KMS-11 (cell line): Measurements from ENCODE around the gene RGL4.
A peak's percentile ranks its signal among the peaks of the same experiment; 100 is the strongest.
"Not testable (repeated sequence)": the region's sequence is repeated elsewhere in the genome, so short reads cannot be mapped to it uniquely, and the experiment has no call there.

Experiments
- H2AFZ ChIP-seq: fragments of 200-600 bp; sonication (generic); 2 replicates; pipeline ENCODE4 v1.6.1; 2016; ENCODE audit warnings: antibody characterized with exemption, mixed run types, low read depth
- H3K27ac ChIP-seq: fragments of 200-600 bp; sonication (generic); 2 replicates; pipeline ENCODE4 v1.6.1; 2016; ENCODE audit warnings: mild to moderate bottlenecking, mixed run types
- H3K27me3 ChIP-seq: fragments of 200-600 bp; sonication (generic); 2 replicates; pipeline ENCODE4 v1.6.1; 2017; ENCODE audit warnings: mild to moderate bottlenecking, low read depth, mixed run types, moderate library complexity; ENCODE audit not compliant: insufficient read depth
- H3K36me3 ChIP-seq: fragments of 200-600 bp; sonication (generic); 2 replicates; pipeline ENCODE4 v1.6.1; 2017; ENCODE audit warnings: mild to moderate bottlenecking, mixed run types; ENCODE audit not compliant: insufficient read depth
- H3K4me1 ChIP-seq: fragments of 200-600 bp; sonication (generic); 2 replicates; pipeline ENCODE4 v1.6.1; 2016; ENCODE audit warnings: mild to moderate bottlenecking, low read depth, mixed run types; ENCODE audit not compliant: poor library complexity, severe bottlenecking
- H3K4me2 ChIP-seq: fragments of 200-600 bp; sonication (generic); 2 replicates; pipeline ENCODE4 v1.7.0; 2016; ENCODE audit warnings: mild to moderate bottlenecking, mixed run types
- H3K4me3 ChIP-seq: fragments of 200-600 bp; sonication (generic); IDR thresholded peaks from 2 replicates; pipeline ENCODE4 v1.6.1; 2017; ENCODE audit warnings: low read depth, low read length, mixed read lengths; ENCODE audit not compliant: insufficient read depth
- H3K79me2 ChIP-seq: fragments of 200-600 bp; sonication (generic); 2 replicates; pipeline ENCODE4 v1.6.1; 2016; ENCODE audit warnings: low read depth, mixed run types; ENCODE audit not compliant: insufficient read depth
- H3K9ac ChIP-seq: fragments of 200-600 bp; sonication (generic); 2 replicates; pipeline ENCODE4 v1.6.1; 2016; ENCODE audit warnings: mild to moderate bottlenecking, mixed run types
- H4K20me1 ChIP-seq: fragments of 200-600 bp; sonication (generic); 2 replicates; pipeline ENCODE4 v1.6.1; 2016; ENCODE audit warnings: mild to moderate bottlenecking, mixed run types; ENCODE audit not compliant: insufficient read depth
- TF ChIP-seq, protein P1 (sequence below): fragments of 200-600 bp; sonication (generic); conservative IDR thresholded peaks from 2 replicates; pipeline ENCODE4 v1.6.1; 2017; ENCODE audit warnings: low read depth, mild to moderate bottlenecking, antibody characterized with exemption, low read length, moderate library complexity, mixed read lengths

The RGL4 gene

DNA sequence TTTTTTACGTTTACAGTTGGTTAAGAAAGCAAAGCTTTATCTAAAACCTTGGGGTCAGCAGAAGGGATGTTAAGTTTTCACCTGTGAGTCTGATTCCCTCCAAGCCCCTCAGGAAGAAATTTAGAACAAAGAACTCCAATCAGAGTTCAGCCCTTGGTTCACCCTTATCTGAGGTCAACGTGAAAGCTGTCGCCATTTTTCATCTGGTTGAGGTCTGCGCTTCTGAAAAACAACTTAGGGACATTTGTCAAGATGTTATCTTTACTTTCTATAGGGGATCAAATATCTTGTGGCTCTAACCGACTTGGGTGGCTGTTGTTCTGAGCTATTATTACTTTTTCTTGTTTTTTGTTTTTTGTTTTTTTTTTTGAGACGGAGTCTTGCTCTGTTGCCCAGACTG lies 30.0 kb downstream of the RGL4 start:
- no peaks in the 10 kb centered on the region for H3K36me3 ChIP-seq
- no peak overlapping the region for H3K27ac ChIP-seq
- H3K79me2 ChIP-seq: peaks cover 11% of the 10 kb centered on the region
- 0 out of 2 replicates have a peak overlapping the region, but pooled peaks have one; percentile 14 for H2AFZ ChIP-seq
- no peak overlapping the region for H3K4me2 ChIP-seq
- H3K4me3 ChIP-seq: no peak overlapping the region
- no peak overlapping the region for H3K9ac ChIP-seq
- TF ChIP-seq, protein P1, sequence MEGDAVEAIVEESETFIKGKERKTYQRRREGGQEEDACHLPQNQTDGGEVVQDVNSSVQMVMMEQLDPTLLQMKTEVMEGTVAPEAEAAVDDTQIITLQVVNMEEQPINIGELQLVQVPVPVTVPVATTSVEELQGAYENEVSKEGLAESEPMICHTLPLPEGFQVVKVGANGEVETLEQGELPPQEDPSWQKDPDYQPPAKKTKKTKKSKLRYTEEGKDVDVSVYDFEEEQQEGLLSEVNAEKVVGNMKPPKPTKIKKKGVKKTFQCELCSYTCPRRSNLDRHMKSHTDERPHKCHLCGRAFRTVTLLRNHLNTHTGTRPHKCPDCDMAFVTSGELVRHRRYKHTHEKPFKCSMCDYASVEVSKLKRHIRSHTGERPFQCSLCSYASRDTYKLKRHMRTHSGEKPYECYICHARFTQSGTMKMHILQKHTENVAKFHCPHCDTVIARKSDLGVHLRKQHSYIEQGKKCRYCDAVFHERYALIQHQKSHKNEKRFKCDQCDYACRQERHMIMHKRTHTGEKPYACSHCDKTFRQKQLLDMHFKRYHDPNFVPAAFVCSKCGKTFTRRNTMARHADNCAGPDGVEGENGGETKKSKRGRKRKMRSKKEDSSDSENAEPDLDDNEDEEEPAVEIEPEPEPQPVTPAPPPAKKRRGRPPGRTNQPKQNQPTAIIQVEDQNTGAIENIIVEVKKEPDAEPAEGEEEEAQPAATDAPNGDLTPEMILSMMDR: no peak
- H3K27me3 ChIP-seq: no peaks in the 10 kb centered on the region
- H3K4me1 ChIP-seq: peaks cover 33% of the 10 kb centered on the region
- H4K20me1 ChIP-seq: no peaks in the 10 kb centered on the region

- peaks cover 32% of the 10 kb centered on the region for H3K4me1 ChIP-seq
- no peaks in the 10 kb centered on the region for H3K27me3 ChIP-seq
- TF ChIP-seq, protein P1: no peak
- no peaks in the 10 kb centered on the region for H3K36me3 ChIP-seq
- H3K4me2 ChIP-seq: no peak overlapping the region
- H4K20me1 ChIP-seq: no peaks in the 10 kb centered on the region
- no peak overlapping the region for H3K9ac ChIP-seq
- no peak overlapping the region for H2AFZ ChIP-seq
- no peak overlapping the region for H3K27ac ChIP-seq
- H3K4me3 ChIP-seq: no peak overlapping the region
- H3K79me2 ChIP-seq: no peaks in the 10 kb centered on the region
Measured at GRCh38 chr22:23722160-23722559, 31.3 kb downstream of the RGL4 start.

GRCh38 chr22:23722724-23723123 lies 31.9 kb downstream of the RGL4 start:
- no peak overlapping the region for H2AFZ ChIP-seq
- no peak overlapping the region for H3K9ac ChIP-seq
- H4K20me1 ChIP-seq: no peaks in the 10 kb centered on the region
- H3K4me2 ChIP-seq: no peak overlapping the region
- H3K27me3 ChIP-seq: no peaks in the 10 kb centered on the region
- no peaks in the 10 kb centered on the region for H3K36me3 ChIP-seq
- TF ChIP-seq, protein P1: no peak
- H3K79me2 ChIP-seq: no peaks in the 10 kb centered on the region
- H3K4me1 ChIP-seq: peaks cover 33% of the 10 kb centered on the region
- no peak overlapping the region for H3K27ac ChIP-seq
- H3K4me3 ChIP-seq: no peak overlapping the region

DNA sequence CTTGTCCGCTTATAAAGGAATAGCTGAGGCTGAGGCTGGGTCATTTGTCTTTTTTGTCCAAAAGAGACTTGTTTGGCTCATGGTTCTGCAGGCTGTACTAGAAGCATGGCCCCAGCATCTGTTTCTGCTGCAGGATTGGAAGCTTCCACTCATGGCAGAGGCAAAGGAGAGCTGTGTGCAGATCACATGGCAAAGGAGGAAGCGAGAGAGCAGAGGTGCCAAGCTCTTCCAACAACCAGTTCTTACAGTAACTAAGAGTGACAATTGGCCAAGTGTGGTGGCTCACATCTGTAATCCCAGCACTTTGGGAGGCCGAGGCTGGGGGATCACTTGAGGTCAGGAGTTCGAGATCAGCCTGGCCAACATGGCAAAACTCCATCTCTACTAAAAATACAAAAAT lies 37.3 kb downstream of the RGL4 start:
- not testable (repeated sequence) for H3K27me3 ChIP-seq, H3K79me2 ChIP-seq

DNA sequence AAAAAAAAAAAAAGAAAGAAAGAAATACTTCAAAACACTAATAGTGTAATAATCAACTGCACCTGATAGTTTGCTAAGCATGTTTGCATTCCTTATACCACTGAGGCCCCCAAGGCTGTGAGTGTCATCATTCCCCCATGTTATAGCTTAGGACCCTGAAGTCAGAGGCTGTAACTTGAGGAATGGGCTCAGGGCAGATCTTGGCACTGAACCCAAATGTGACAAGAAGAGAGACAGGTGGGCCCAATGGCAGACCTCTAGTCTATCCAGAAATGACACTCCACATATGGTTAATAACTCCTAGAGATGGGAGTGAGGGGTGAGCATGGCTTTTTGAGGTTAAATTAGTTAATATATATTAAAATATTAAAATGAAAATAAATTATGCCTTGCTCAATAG lies 46.9 kb downstream of the RGL4 start:
- no peak overlapping the region for H2AFZ ChIP-seq
- H3K27me3 ChIP-seq: no peaks in the 10 kb centered on the region
- no peak overlapping the region for H3K4me2 ChIP-seq
- TF ChIP-seq, protein P1: no peak
- no peaks in the 10 kb centered on the region for H4K20me1 ChIP-seq
- no peak overlapping the region for H3K4me3 ChIP-seq
- H3K79me2 ChIP-seq: no peaks in the 10 kb centered on the region
- H3K9ac ChIP-seq: no peak overlapping the region
- H3K4me1 ChIP-seq: peaks cover 42% of the 10 kb centered on the region
- no peaks in the 10 kb centered on the region for H3K36me3 ChIP-seq
- no peak overlapping the region for H3K27ac ChIP-seq

More for the DNA sequence above, 37.3 kb downstream of the RGL4 start:
- not testable (repeated sequence) for H3K9ac ChIP-seq, H3K27ac ChIP-seq, H4K20me1 ChIP-seq, H3K4me3 ChIP-seq, H3K36me3 ChIP-seq, H3K4me2 ChIP-seq, H2AFZ ChIP-seq
- H3K4me1 ChIP-seq: peaks cover 36% of the 10 kb centered on the region
